BLaER1 (cell line): ENCODE data around the gene OSBPL5.

Source experiments
- H3K27ac ChIP-seq: shearing (Covaris generic); formaldehyde crosslinking; 2 replicates; pipeline ENCODE4 v1.8.1; 2022
- H3K27me3 ChIP-seq: shearing (Covaris generic); formaldehyde crosslinking; 2 replicates; pipeline ENCODE4 v1.8.1; 2022
- H3K36me3 ChIP-seq: shearing (Covaris generic); formaldehyde crosslinking; 2 replicates; pipeline ENCODE4 v1.8.1; 2022
- H3K4me1 ChIP-seq: shearing (Covaris generic); formaldehyde crosslinking; 2 replicates; pipeline ENCODE4 v1.8.1; 2022
- H3K4me2 ChIP-seq: shearing (Covaris generic); formaldehyde crosslinking; 2 replicates; pipeline ENCODE4 v1.8.1; 2022
- H3K4me3 ChIP-seq: shearing (Covaris generic); formaldehyde crosslinking; 2 replicates; pipeline ENCODE4 v1.8.1; 2022
- H3K9ac ChIP-seq: shearing (Covaris generic); formaldehyde crosslinking; 2 replicates; pipeline ENCODE4 v1.8.1; 2022
- H3K9me3 ChIP-seq: shearing (Covaris generic); formaldehyde crosslinking; 2 replicates; pipeline ENCODE4 v1.8.1; 2022
- H4K20me1 ChIP-seq: shearing (Covaris generic); formaldehyde crosslinking; 2 replicates; pipeline ENCODE4 v1.8.1; 2022
- Cebpa-rat ChIP-seq: shearing (Covaris generic); IDR thresholded peaks from 2 replicates; pipeline ENCODE4 v1.8.1; 2022

OSBPL5 gene

DNA sequence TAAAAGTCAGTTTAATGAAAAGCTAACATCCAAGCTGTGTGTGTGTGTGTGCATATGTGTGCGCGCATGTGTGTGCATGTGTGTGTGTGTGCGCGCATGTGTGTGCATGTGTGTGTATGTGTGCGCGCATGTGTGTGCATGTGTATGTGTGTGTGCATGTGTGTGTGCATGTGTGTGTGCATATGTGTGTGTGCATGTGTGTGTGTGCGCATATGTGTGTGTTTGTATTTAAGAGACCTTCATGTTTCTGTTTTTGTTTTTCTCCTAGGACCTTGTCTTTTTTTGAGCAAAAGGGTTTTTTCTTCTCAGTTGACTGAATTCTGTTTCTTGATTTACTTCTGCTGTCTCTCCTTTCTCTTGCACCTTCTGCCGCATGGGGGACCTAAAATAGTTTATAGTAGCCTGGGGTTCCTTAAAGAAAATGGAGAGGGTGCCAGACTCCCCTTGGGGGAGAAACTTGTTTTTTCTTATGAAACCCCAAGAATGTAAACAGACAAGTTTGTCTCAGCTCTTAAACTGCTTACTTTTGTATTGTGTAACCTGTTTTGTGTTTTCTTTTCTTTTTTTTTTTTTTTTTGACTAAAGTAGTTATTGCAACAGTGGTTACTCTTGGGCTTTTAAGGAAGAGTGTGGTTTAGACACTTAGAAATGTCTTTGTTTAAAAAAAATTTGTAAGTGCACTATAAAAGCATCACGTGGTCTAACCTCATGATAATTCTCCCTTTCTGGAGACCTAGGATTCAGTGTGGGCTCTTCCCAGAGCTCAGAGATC lies 53.0 kb downstream of the OSBPL5 start:
- Histone ChIP-seq H3K4me3 (no peak overlapping the region), H4K20me1 (no peaks in the 10 kb centered on the region), H3K4me1 (peaks cover 19% of the 10 kb centered on the region), H3K4me2 (no peak overlapping the region), H3K9ac (no peak overlapping the region), H3K36me3 (peaks cover 58% of the 10 kb centered on the region), H3K27me3 (no peaks in the 10 kb centered on the region), H3K9me3 (peaks cover 49% of the 10 kb centered on the region), H3K27ac (no peak overlapping the region)
- no peak for TF ChIP-seq Cebpa-rat

DNA sequence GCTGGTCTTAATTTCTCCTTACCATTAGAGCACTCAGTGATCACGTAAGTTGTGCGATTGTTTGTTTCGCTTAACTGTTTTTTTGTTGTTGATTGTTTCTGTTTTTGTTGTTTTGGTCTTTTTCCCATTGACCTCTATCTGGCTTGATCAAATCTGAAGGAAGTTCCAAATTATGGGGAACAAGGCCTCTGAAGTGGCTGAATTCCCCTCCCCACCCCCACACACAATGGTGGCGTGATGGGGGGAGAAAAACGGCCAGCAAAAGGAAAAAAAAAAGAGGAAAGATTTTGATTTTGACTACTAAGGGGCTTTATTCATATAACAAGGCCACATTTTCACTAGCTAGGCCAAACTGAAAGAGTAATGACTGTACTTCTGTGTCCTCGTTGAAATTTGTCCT lies 53.6 kb downstream of the OSBPL5 start:
- no peak for TF ChIP-seq Cebpa-rat
- peaks cover 57% of the 10 kb centered on the region for H3K36me3 ChIP-seq

DNA sequence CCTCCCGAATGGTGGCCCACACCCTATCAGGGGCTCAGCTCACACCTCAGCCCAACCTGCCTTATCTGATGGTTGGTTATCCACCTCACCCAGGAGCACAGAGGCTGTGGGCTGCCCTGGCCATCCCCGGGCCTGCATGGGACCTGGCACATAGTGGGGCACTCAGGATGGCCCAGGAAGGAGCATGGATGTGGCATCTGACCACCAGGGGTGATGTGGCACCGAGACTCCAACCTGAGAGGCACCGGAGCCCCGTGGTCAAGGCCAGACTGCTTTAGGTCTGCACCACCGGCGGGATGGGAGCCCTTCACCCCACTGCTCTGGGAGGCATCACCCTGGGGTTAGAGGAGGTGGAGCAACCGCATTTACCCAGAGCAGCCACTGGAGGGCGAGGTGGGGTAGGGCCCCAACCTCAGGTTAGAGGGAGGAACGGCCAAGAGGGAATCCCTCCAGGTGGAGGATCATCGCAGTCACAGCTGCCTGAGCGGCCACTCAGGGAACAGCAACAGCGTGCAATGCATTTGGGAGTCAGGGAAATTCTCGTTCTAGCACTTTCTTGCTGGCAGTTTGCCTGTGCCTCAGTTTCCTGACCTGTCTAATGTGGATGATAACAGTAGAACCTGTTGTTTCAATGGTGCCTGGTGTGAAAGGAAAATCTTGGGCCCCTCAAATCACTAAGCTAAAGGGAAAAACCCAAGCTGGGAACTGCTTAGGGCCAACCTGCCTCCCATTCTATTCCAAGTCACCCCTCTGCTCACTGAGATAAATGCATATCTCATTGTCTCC lies 55.0 kb downstream of the OSBPL5 start:
- H3K4me1 ChIP-seq, result peaks cover 39% of the 10 kb centered on the region
- no peak overlapping the region for H3K27ac ChIP-seq
- peaks cover 29% of the 10 kb centered on the region for H3K9me3 ChIP-seq
- no peak overlapping the region for H3K9ac ChIP-seq
- no peak overlapping the region for H3K4me3 ChIP-seq
- no peak overlapping the region for H3K4me2 ChIP-seq
- no peak for TF ChIP-seq Cebpa-rat
- H4K20me1 ChIP-seq, result no peaks in the 10 kb centered on the region
- no peaks in the 10 kb centered on the region for H3K27me3 ChIP-seq
- peaks cover 48% of the 10 kb centered on the region for H3K36me3 ChIP-seq

More for the DNA sequence above, 53.6 kb downstream of the OSBPL5 start:
- Histone ChIP-seq H3K4me2 (peak overlapping the region; percentile 11; the same call in 1 of the 2 replicates), H3K4me3 (no peak overlapping the region), H3K4me1 (peaks cover 26% of the 10 kb centered on the region), H3K27me3 (no peaks in the 10 kb centered on the region), H3K9ac (no peak overlapping the region), H3K27ac (no peak overlapping the region), H4K20me1 (no peaks in the 10 kb centered on the region), H3K9me3 (peaks cover 42% of the 10 kb centered on the region)

DNA sequence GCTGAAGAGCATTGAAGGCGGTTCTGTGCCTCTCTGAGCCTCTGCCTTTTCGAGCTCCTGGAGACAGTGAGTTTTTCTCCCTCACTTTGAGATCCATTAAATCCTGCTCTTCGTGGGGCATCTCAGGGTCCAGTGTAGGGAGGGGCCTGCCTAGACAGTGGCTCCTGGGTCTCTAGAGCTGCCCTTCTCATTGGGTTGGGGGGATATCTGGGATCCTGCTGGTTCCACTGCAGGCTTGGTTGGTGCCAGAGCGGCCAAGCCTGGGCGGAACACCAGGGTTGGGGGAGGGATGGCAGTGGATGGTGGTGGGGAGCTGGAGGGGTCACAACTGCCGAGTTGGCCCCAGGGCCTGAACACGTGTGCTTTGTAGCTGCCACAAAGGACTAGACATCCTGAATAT lies 55.7 kb downstream of the OSBPL5 start:
- H4K20me1 ChIP-seq, result no peaks in the 10 kb centered on the region
- H3K27me3 ChIP-seq, result no peaks in the 10 kb centered on the region
- H3K27ac ChIP-seq, result no peak overlapping the region
- H3K4me1 ChIP-seq, result peaks cover 46% of the 10 kb centered on the region
- H3K4me3 ChIP-seq, result no peak overlapping the region
- H3K9ac ChIP-seq, result no peak overlapping the region
- no peak overlapping the region for H3K4me2 ChIP-seq
- no peak for TF ChIP-seq Cebpa-rat
- peaks cover 42% of the 10 kb centered on the region for H3K36me3 ChIP-seq
- H3K9me3 ChIP-seq, result peaks cover 22% of the 10 kb centered on the region

DNA sequence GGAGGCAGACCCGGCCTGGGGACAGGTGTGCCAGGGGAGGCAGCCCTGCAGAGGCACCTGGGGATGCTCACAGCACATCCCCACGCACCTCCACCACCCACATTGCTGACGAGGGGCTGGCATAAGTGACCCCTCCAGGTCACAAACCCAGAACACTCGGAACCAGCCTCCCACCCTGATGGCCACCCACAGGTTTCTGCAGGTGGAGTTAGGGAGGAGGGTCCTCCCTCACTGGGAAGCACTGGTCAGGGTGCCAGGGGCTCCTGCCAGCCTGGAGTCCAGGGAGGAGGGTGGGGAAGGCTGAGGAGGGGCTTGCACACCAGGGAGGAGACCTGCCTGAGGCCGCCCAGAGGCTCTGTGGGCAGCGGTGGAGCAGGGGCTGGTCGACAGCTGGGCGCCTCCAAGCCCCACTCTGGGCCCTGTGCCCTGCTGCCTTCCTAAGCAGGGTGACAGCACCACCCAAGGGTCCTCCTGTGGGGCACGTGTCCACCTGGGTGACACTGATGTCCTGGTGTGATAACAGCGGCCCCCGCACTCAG lies 56.9 kb downstream of the OSBPL5 start:
- no peaks in the 10 kb centered on the region for H4K20me1 ChIP-seq
- peaks cover 33% of the 10 kb centered on the region for H3K36me3 ChIP-seq
- peaks cover 58% of the 10 kb centered on the region for H3K4me1 ChIP-seq
- no peak overlapping the region for H3K27ac ChIP-seq
- H3K9ac ChIP-seq, result no peak overlapping the region
- no peaks in the 10 kb centered on the region for H3K27me3 ChIP-seq
- no peak overlapping the region for H3K4me3 ChIP-seq
- no peak for TF ChIP-seq Cebpa-rat
- no peak overlapping the region for H3K4me2 ChIP-seq
- peaks cover 13% of the 10 kb centered on the region for H3K9me3 ChIP-seq

DNA sequence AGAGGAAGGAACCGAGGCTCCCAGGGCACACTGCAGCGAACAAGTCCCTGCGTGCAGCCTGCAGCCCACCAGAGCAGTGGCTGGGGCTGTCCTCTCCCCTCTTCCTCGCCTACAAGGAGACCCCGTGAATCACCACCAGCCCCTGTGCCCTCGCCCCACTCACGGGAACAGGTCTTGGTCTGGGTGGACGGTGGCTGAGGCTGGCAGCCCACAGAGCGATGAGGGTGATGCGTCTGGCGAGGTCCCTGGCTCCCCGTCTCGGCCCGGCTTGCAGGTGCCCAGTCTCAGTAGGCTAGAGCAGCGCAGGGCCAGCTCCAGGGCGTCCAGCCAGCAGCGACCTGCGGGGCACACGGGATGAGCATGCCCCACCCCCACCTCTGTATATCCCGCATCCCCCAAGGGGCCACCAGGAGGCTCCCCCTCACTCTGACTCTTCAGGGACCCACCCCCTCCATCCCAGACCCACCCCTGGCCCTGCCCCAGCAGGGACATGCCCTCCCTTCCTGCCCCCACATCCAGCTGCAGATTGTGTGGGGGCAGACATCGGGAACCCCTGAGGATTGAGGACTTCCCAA lies 57.4 kb downstream of the OSBPL5 start:
- H3K36me3 ChIP-seq, result peaks cover 31% of the 10 kb centered on the region
- H4K20me1 ChIP-seq, result no peaks in the 10 kb centered on the region
- H3K4me3 ChIP-seq, result no peak overlapping the region
- TF ChIP-seq Cebpa-rat, result no peak
- H3K9ac ChIP-seq, result no peak overlapping the region
- no peaks in the 10 kb centered on the region for H3K27me3 ChIP-seq
- peaks cover 9% of the 10 kb centered on the region; the same call in 1 of the 2 replicates for H3K9me3 ChIP-seq
- H3K4me1 ChIP-seq, result peaks cover 64% of the 10 kb centered on the region
- H3K27ac ChIP-seq, result peak overlapping the region; percentile 45; the same call in 1 of the 2 replicates
- peak overlapping the region; percentile 65 for H3K4me2 ChIP-seq

DNA sequence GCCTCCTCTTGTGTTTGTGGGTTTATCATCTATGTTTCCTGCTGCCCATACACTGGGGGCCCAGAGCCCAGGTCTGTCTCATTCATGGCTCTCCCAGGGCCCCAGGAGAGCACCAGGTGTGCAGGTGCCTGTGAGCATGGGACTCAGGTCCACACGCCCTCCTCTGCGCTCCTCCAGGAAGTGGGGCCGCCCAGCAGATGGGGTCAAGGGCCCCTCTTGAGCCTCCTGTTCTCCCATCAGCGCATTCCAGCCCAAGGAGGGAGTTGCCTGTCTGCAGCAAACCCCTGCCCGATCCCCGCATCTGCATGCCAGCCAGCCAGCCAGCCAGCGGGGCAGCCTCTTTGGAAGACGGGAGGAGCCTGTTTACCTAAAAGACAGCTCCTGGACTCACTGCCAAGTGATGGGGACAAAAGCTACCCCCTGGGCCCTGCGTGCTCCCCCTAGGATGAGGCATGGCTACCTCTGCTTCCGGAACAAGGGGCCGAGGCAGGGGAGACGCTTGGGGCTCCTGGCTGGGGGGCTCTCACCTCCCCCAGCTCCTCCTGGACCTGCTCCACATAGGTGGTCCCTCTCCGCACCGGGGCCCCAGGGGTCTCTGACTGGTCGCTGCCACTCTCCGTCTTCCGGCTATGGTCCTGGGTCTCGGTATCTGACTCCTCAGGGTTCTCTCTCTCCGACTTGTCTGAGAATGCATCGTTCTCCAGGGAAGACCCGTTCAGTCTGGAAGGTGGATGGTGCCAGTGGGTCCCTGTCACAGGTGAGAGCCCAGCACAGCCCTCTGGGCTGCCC lies 58.2 kb downstream of the OSBPL5 start:
- Histone ChIP-seq H3K4me2 (peak overlapping the region; percentile 65), H3K4me1 (peaks cover 71% of the 10 kb centered on the region), H3K9me3 (peaks cover 1% of the 10 kb centered on the region; the same call in 1 of the 2 replicates), H3K4me3 (no peak overlapping the region), H3K36me3 (peaks cover 23% of the 10 kb centered on the region), H4K20me1 (no peaks in the 10 kb centered on the region), H3K27ac (peak overlapping the region; percentile 45), H3K27me3 (no peaks in the 10 kb centered on the region), H3K9ac (no peak overlapping the region)
- TF ChIP-seq Cebpa-rat, result no peak

DNA sequence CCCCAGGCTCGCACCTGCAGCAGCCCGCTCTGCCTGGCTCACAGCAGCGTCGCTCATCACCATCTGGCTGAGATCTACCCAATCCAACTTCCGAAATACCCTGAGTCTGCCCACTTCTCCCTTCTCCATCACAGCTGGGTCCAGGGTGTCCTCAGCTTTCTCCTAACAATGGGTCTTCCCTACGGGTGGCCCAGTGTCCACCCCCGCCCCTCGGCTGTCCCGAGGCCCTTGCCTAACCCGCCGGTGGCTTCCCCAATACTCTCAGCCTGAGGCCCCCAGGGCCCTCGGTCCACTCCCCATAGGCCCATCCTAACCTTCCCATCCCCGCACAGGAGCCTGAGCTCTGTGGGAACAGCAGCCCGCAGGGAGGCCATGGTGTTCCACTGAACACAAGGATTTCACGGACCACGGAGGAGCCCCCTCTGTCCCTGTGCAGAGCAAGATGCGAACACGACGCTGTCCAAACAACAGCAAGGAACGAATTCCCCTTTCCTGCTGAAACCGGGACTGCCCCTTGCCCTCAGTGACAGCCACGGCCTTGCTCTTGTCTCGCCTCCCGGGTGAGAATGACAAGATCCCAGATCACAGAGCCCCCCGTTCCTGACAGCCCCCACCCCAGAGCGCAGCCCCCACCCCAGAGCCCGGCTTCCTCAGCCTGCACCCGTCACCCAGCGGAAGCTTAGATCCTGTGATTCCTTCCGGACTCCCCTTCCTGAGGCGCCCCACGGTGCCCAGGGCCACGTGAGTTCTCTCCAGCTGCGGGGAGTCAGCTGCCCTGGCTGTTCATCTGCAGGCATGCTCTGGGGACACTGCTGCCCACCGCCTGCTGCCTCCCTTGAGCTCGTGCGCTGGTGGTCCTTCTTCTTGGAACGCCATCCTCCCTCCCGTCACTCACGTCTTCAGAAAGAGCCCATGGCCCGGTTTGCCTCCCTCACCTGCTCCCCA lies 59.0 kb downstream of the OSBPL5 start:
- TF ChIP-seq Cebpa-rat, result no peak
- peaks cover 74% of the 10 kb centered on the region for H3K4me1 ChIP-seq
- H3K9me3 ChIP-seq, result no peaks in the 10 kb centered on the region
- H3K4me2 ChIP-seq, result peak overlapping the region; percentile 65
- H3K36me3 ChIP-seq, result peaks cover 23% of the 10 kb centered on the region
- no peaks in the 10 kb centered on the region for H4K20me1 ChIP-seq
- H3K27ac ChIP-seq, result peak overlapping the region; percentile 45
- no peak overlapping the region for H3K9ac ChIP-seq
- H3K4me3 ChIP-seq, result no peak overlapping the region
- no peaks in the 10 kb centered on the region for H3K27me3 ChIP-seq
